Adrenal gland (tissue), 12 donors: Measurements from ENCODE around the gene COL20A1. TPM values are rescaled to one million over a fixed set of nuclear protein-coding genes. Genes with fewer than 3 reads are reported as not detected.
A peak's percentile ranks its signal among the peaks of the same experiment; 100 is the strongest.

Source experiments
- DNase-seq, 7 donors: peaks; one replicate each; pipeline ENCODE4 v3.0.0-alpha.2; 2019 to 2020
- H3K27ac ChIP-seq, 5 donors: fragments of 200-600 bp; sonication (generic) in 4 of 5; 1 replicate in 3 of 5; 2 replicates in 2 of 5; pipeline versions ENCODE4 v1.5.1 to v1.8.0; 2016 to 2020; ENCODE audit warnings: mild to moderate bottlenecking in 1 of 5
- H3K27me3 ChIP-seq: fragments of 200-600 bp; 2 replicates; pipeline ENCODE4 v1.8.0; 2021
- H3K36me3 ChIP-seq, 2 donors: fragments of 200-600 bp; replicated peaks in 1 of 2; 1 replicate in 1 of 2; 2 replicates in 1 of 2; pipeline versions ENCODE4 v1.5.1 to v1.8.0; 2018 to 2022
- H3K4me1 ChIP-seq, 2 donors: fragments of 200-600 bp; replicated peaks in 1 of 2; 1 replicate in 1 of 2; 2 replicates in 1 of 2; pipeline versions ENCODE4 v1.5.1 to v1.8.0; 2018 to 2021
- H3K4me3 ChIP-seq, 4 donors: fragments of 200-600 bp; sonication (generic) in 3 of 4; one replicate each; pipeline ENCODE4 v1.5.1; 2016 to 2018
- H3K9me3 ChIP-seq, 3 donors: fragments of 200-600 bp; sonication (generic) in 1 of 3; replicated peaks in 1 of 3; 1 replicate in 2 of 3; 2 replicates in 1 of 3; pipeline versions ENCODE4 v1.5.1 to v1.8.0; 2016 to 2021
- CTCF ChIP-seq, 6 experiments: fragments of 450-650 bp in 4 of 6; fragments of 200-600 bp in 2 of 6; sonication (generic) in 1 of 6; IDR thresholded peaks; 1 replicate in 5 of 6; 2 replicates in 1 of 6; pipeline versions ENCODE4 v1.5.1 to v1.8.0; 2016 to 2021; ENCODE audit warnings: antibody characterized with exemption in 6 of 6, mild to moderate bottlenecking in 2 of 6, moderate library complexity in 1 of 6
- POLR2A ChIP-seq, 2 donors: fragments of 450-650 bp; IDR thresholded peaks; one replicate each; pipeline ENCODE4 v1.6.1; 2017; ENCODE audit warnings: antibody characterized with exemption in 2 of 2, mild to moderate bottlenecking in 2 of 2, moderate library complexity in 1 of 2
- WGBS, 4 donors: extraction: QIAGEN DNeasy Blood & Tissue Kit in 2 of 4; methylation state at CpG; one replicate each; pipeline versions ENCODE4 v1.1.5 to v1.1.7; 2013 to 2017; 5-methylcytosine and 5-hydroxymethylcytosine counted together
- intact Hi-C, 2 donors: fragments of 100-400 bp; cut with DNase I; formaldehyde crosslinking; loops; one replicate each; pipeline versions ENCODE4 v1.14.1 to v1.15.0; 2022 to 2023
- polyA plus RNA-seq, 3 donors: library from polyadenylated mRNA; stranded (reverse); fragments of 200-250 nt in 2 of 3; fragments of 350-450 nt in 1 of 3; fragmentation: Illumina TruSeq in 1 of 3; extraction: RNeasy Lipid Tissue Mini Kit (QIAGEN cat#74804) in 1 of 3; gene quantifications; one replicate each; pipeline ENCODE4 v1.2.3, GENCODE V29; 2013 to 2014
- total RNA-seq, 9 donors: library from RNA; depleted of rRNA in 4 of 9; stranded (reverse); fragments of >200 nt in 4 of 9; fragments of 120-200 nt in 1 of 9; fragmentation: NEBNext Ultra II Directional in 1 of 9; extraction: Animal tissue kit (Norgen Biotek cat#: 25700) in 1 of 9; gene quantifications; one replicate each; pipeline versions ENCODE4 v1.1.0 to v1.2.4, GENCODE V29; 2013 to 2023
- donor health status: healthy with polysubstance abuse.
- donor health status: Bipolar disorder and iron deficiency.
- donor health status: DM: yes; HTN: yes; CAD: no.
- donor health status: DM: no; HTN: no; CAD: no.
- donor health status: DM: no; HTN: no; CAD: no.
- donor health status: DM: yes; HTN: yes; CAD: no.

Gene COL20A1
- total and polyA plus RNA-seq, 12 donors, result 0.09 to 0.97 (median 0.26) TPM; not detected in 6

GRCh38 chr20:63369024-63369530, 76.1 kb downstream of the COL20A1 start:
- Histone ChIP-seq H3K9me3 (no peaks in the 10 kb centered on the region), H3K4me1 (no peaks in the 10 kb centered on the region), H3K27ac (no peak overlapping the region), H3K4me3 (no peak overlapping the region), H3K27me3 (peaks cover 15% of the 10 kb centered on the region), H3K36me3 (no peaks in the 10 kb centered on the region)
- no peak for DNase-seq
- intact Hi-C loops, result no loop called here
- WGBS, 4 donors, result 86 to 91% (median 89%) methylated on average over 10 of the region's 10 CpGs
- no peak for TF ChIP-seq CTCF (IDR thresholded peaks at IDR 0.05)
- TF ChIP-seq POLR2A (IDR thresholded peaks at IDR 0.05), result no peak

- no peak for TF ChIP-seq POLR2A (IDR thresholded peaks at IDR 0.05)
- no peak for TF ChIP-seq CTCF (IDR thresholded peaks at IDR 0.05)
- intact Hi-C loops, result no loop called here
- DNase-seq, result no peak
- 63 to 78% (median 76%) methylated on average over 8 to 24 of the region's 24 CpGs for WGBS, 4 donors
- H3K27me3 ChIP-seq, result peaks cover 14% of the 10 kb centered on the region
- H3K9me3 ChIP-seq, result no peaks in the 10 kb centered on the region
- H3K36me3 ChIP-seq, result no peaks in the 10 kb centered on the region
- no peaks in the 10 kb centered on the region for H3K4me1 ChIP-seq
- no peak overlapping the region for H3K4me3 ChIP-seq
- H3K27ac ChIP-seq, result no peak overlapping the region
Observed at GRCh38 chr20:63369724-63370617, 77.0 kb downstream of the COL20A1 start.

GRCh38 chr20:63370618-63371187, 77.7 kb downstream of the COL20A1 start:
- TF ChIP-seq CTCF (IDR thresholded peaks at IDR 0.05), result no peak
- TF ChIP-seq POLR2A (IDR thresholded peaks at IDR 0.05), result no peak
- no peaks in the 10 kb centered on the region for H3K4me1 ChIP-seq
- DNase-seq, result peak in 1 of 7 donors; percentile 20
- H3K4me3 ChIP-seq, result no peak overlapping the region
- H3K27ac ChIP-seq, result no peak overlapping the region
- H3K9me3 ChIP-seq, result no peaks in the 10 kb centered on the region
- H3K36me3 ChIP-seq, result no peaks in the 10 kb centered on the region
- peaks cover 14% of the 10 kb centered on the region for H3K27me3 ChIP-seq
- 13 to 19% (median 17%) methylated on average over 18 to 21 of the region's 21 CpGs for WGBS, 4 donors
- intact Hi-C loops, result no loop called here

GRCh38 chr20:63371291-63371865, 78.4 kb downstream of the COL20A1 start:
- Histone ChIP-seq H3K36me3 (no peaks in the 10 kb centered on the region), H3K4me3 (no peak overlapping the region), H3K27me3 (peaks cover 14% of the 10 kb centered on the region), H3K9me3 (no peaks in the 10 kb centered on the region), H3K27ac (no peak overlapping the region), H3K4me1 (no peaks in the 10 kb centered on the region)
- intact Hi-C loops, result no loop called here
- DNase-seq, result no peak
- TF ChIP-seq POLR2A (IDR thresholded peaks at IDR 0.05), result no peak
- no peak for TF ChIP-seq CTCF (IDR thresholded peaks at IDR 0.05)
- WGBS, 4 donors, result 66 to 77% (median 75%) methylated on average over 15 to 28 of the region's 28 CpGs
